GM23338 (cell line): Measurements from ENCODE around the gene SLC9A8. TPM values are rescaled to one million over a fixed set of nuclear protein-coding genes. Genes with fewer than 3 reads are reported as not detected.

Experiments used
- ATAC-seq: fragments of 200-7000 bp; cut with Tn5 transposase; 3 replicates; pipeline ENCODE4 v1.9.1; 2020
- DNase-seq: peaks from one replicate; pipeline ENCODE4 v3.0.0-alpha.2; 2015; ENCODE audit warnings: low spot score
- H2AFZ ChIP-seq: fragments of 200-600 bp; sonication (generic); 2 replicates; pipeline ENCODE4 v1.8.0; 2016; ENCODE audit warnings: antibody characterized with exemption, mild to moderate bottlenecking, moderate library complexity
- H3F3A ChIP-seq: fragments of 200-600 bp; sonication (generic); replicated peaks from 2 replicates; pipeline ENCODE4 v1.8.0; 2017; ENCODE audit warnings: antibody characterized with exemption, mixed run types, low read depth
- H3K27ac ChIP-seq: fragments of 200-600 bp; sonication (generic); 2 replicates; pipeline ENCODE4 v1.6.1; 2016; ENCODE audit warnings: low read depth
- H3K27me3 ChIP-seq: fragments of 200-600 bp; sonication (generic); 2 replicates; pipeline ENCODE4 v1.8.0; 2016; ENCODE audit warnings: mild to moderate bottlenecking, mixed run types, moderate library complexity; ENCODE audit not compliant: insufficient read depth
- H3K36me3 ChIP-seq: fragments of 200-600 bp; sonication (generic); 2 replicates; pipeline ENCODE4 v1.8.0; 2016; ENCODE audit warnings: mild to moderate bottlenecking; ENCODE audit not compliant: insufficient read depth
- H3K4me1 ChIP-seq: fragments of 200-600 bp; sonication (generic); 2 replicates; pipeline ENCODE4 v1.8.0; 2016; ENCODE audit warnings: mild to moderate bottlenecking, moderate library complexity; ENCODE audit not compliant: insufficient read depth
- H3K4me2 ChIP-seq: fragments of 200-600 bp; sonication (generic); 2 replicates; pipeline ENCODE4 v1.7.1; 2017; ENCODE audit warnings: mixed run types
- H3K4me3 ChIP-seq: fragments of 200-600 bp; sonication (generic); 2 replicates; pipeline ENCODE4 v1.6.1; 2016; ENCODE audit warnings: mixed run types
- H3K79me2 ChIP-seq: fragments of 200-600 bp; sonication (generic); replicated peaks from 2 replicates; pipeline ENCODE4 v1.8.0; 2017; ENCODE audit warnings: mild to moderate bottlenecking; ENCODE audit not compliant: insufficient read depth
- H3K9me2 ChIP-seq: fragments of 200-600 bp; sonication (generic); 2 replicates; pipeline ENCODE4 v1.8.0; 2017; ENCODE audit not compliant: insufficient read depth
- H4K20me1 ChIP-seq: fragments of 200-600 bp; sonication (generic); replicated peaks from 2 replicates; pipeline ENCODE4 v1.8.0; 2017; ENCODE audit warnings: mild to moderate bottlenecking; ENCODE audit not compliant: insufficient read depth
- H3K27ac Mint-ChIP-seq: 2 replicates; pipeline ENCODE4 v1.8.0; 2020; ENCODE audit warnings: inconsistent platforms, mild to moderate bottlenecking, moderate library complexity, mixed read lengths
- H3K27me3 Mint-ChIP-seq: 3 replicates; pipeline ENCODE4 v1.8.0; 2022; ENCODE audit warnings: low read depth, mild to moderate bottlenecking, moderate library complexity, mixed read lengths, inconsistent platforms; ENCODE audit not compliant: insufficient read depth, poor library complexity
- H3K36me3 Mint-ChIP-seq: 3 replicates; pipeline ENCODE4 v1.8.0; 2021; ENCODE audit warnings: low read depth, mild to moderate bottlenecking, inconsistent platforms, moderate library complexity, mixed read lengths
- H3K4me1 Mint-ChIP-seq: 3 replicates; pipeline ENCODE4 v1.8.0; 2020; ENCODE audit warnings: mild to moderate bottlenecking, inconsistent platforms, mixed read lengths
- H3K4me3 Mint-ChIP-seq: 3 replicates; pipeline ENCODE4 v1.8.0; 2021; ENCODE audit warnings: moderate library complexity, mild to moderate bottlenecking, inconsistent platforms, mixed read lengths
- H3K9me3 Mint-ChIP-seq: 3 replicates; pipeline ENCODE4 v1.8.0; 2020; ENCODE audit warnings: moderate library complexity, mild to moderate bottlenecking, inconsistent platforms, mixed read lengths
- CREB1 ChIP-seq: fragments of 250-450 bp; sonication (Bioruptor Pico); IDR thresholded peaks from 2 replicates; pipeline ENCODE4 v1.5.0; 2020; ENCODE audit warnings: low read depth, mild to moderate bottlenecking, moderate library complexity
- CTCF ChIP-seq, 2 experiments: fragments of 200-600 bp in 1 of 2; sonication (generic) in 1 of 2; conservative IDR thresholded peaks; 2 replicates each; pipeline versions ENCODE4 v1.5.1 to v1.6.1; 2016 to 2017; ENCODE audit warnings: antibody characterized with exemption in 2 of 2, low read depth in 2 of 2, mild to moderate bottlenecking in 2 of 2, moderate library complexity in 1 of 2
- ETS1 ChIP-seq: IDR thresholded peaks from 2 replicates; pipeline ENCODE4 v1.6.1; 2016; ENCODE audit warnings: antibody characterized with exemption
- EZH2 ChIP-seq: fragments of 200-600 bp; sonication (generic); IDR thresholded peaks from one replicate; pipeline ENCODE4 v1.8.0; 2017; ENCODE audit warnings: antibody characterized with exemption, mild to moderate bottlenecking, low read depth; ENCODE audit not compliant: unreplicated experiment
- EZH2phosphoT487 ChIP-seq: fragments of 200-600 bp; sonication (generic); IDR thresholded peaks from one replicate; pipeline ENCODE4 v1.8.1; 2018; ENCODE audit warnings: antibody characterized with exemption; ENCODE audit not compliant: unreplicated experiment
- JUNB ChIP-seq: IDR thresholded peaks from one replicate; pipeline ENCODE4 v1.6.1; 2016; ENCODE audit warnings: antibody characterized with exemption; ENCODE audit not compliant: unreplicated experiment
- NANOG ChIP-seq: IDR thresholded peaks from 2 replicates; pipeline ENCODE4 v1.6.1; 2016; ENCODE audit warnings: antibody characterized with exemption, borderline replicate concordance
- STAT1 ChIP-seq: IDR thresholded peaks from one replicate; pipeline ENCODE4 v1.6.1; 2016; ENCODE audit warnings: antibody characterized with exemption; ENCODE audit not compliant: unreplicated experiment
- ZNF114 ChIP-seq: fragments of 250-450 bp; sonication (Bioruptor Pico); IDR thresholded peaks from 2 replicates; pipeline ENCODE4 v1.5.0; 2020; ENCODE audit warnings: mild to moderate bottlenecking, moderate library complexity
- ZNF331 ChIP-seq: fragments of 250-450 bp; sonication (Bioruptor Pico); IDR thresholded peaks from 2 replicates; pipeline ENCODE4 v1.5.0; 2020; ENCODE audit warnings: low read depth, mild to moderate bottlenecking, moderate library complexity
- ZNF462 ChIP-seq: fragments of 250-450 bp; sonication (Bioruptor Pico); IDR thresholded peaks from 2 replicates; pipeline ENCODE4 v1.5.0; 2020; ENCODE audit warnings: mild to moderate bottlenecking, moderate library complexity
- polyA plus RNA-seq: library from polyadenylated mRNA; unstranded; fragments of >200 nt; fragmentation: Nextera tagmentation; extraction: Ambion mirVana; gene quantifications from 2 replicates; pipeline ENCODE4 v1.2.1, GENCODE V29; 2016
- total RNA-seq: library from RNA; depleted of rRNA; stranded (reverse); fragments of >200 nt; shearing (Covaris generic); gene quantifications from 2 replicates; pipeline ENCODE4 v1.2.3, GENCODE V29; 2014

The SLC9A8 gene
- total and polyA plus RNA-seq, 2 experiments from 2014 or later, result 2.6 to 6.4 TPM

- TF ChIP-seq ZNF331 (CRISPR knock-in tag), result no peak
- no peak for TF ChIP-seq STAT1
- TF ChIP-seq ZNF114, result no peak
Measured at GRCh38 chr20:49886571-49887213, 74.1 kb downstream of the SLC9A8 start (continued).

GRCh38 chr20:49887251-49888211 lies 74.9 kb downstream of the SLC9A8 start:
- Histone ChIP-seq H2AFZ (no peak overlapping the region), H3K36me3 (no peaks in the 10 kb centered on the region), H3K4me2 (no peak overlapping the region), H3K4me3 (no peak overlapping the region), H3K9me2 (no peaks in the 10 kb centered on the region), H3K27ac (no peak overlapping the region), H4K20me1 (no peaks in the 10 kb centered on the region), H3K4me1 (peaks cover 10% of the 10 kb centered on the region), H3F3A (no peaks in the 10 kb centered on the region), H3K27me3 (no peaks in the 10 kb centered on the region), H3K79me2 (no peaks in the 10 kb centered on the region)
- no peak for DNase-seq
- Mint-ChIP-seq H3K4me1 (peaks cover 45% of the 10 kb centered on the region), H3K4me3 (no peak overlapping the region), H3K27ac (no peak overlapping the region), H3K36me3 (peaks cover 5% of the 10 kb centered on the region; the same call in 2 of the 3 replicates), H3K27me3 (peaks cover 24% of the 10 kb centered on the region), H3K9me3 (no peaks in the 10 kb centered on the region)
- ATAC-seq, result no peak
- no peak for TF ChIP-seq JUNB
- no peak for TF ChIP-seq ETS1
- no peak for TF ChIP-seq STAT1
- no peak for TF ChIP-seq ZNF114
- no peak for TF ChIP-seq ZNF462 (CRISPR knock-in tag)
- no peak for TF ChIP-seq CREB1 (CRISPR knock-in tag)
- TF ChIP-seq CTCF (conservative IDR thresholded peaks at IDR 0.05; ENCODE audit: low read depth in 2 of 2), result no peak
- no peak for TF ChIP-seq EZH2
- no peak for TF ChIP-seq EZH2phosphoT487
- TF ChIP-seq NANOG, result no peak
